K562 (cell line): ENCODE measurements around the gene EIF5. TPM values are rescaled to one million over a fixed set of nuclear protein-coding genes. Genes with fewer than 3 reads are reported as not detected.

ENCODE experiments used
- CHCHD3 ChIP-seq: fragments of 250-450 bp; sonication (Bioruptor Pico); IDR thresholded peaks from 2 replicates; pipeline ENCODE4 v2.1.2; 2022; ENCODE audit warnings: mild to moderate bottlenecking
- ETV1 ChIP-seq: fragments of 450-650 bp; conservative IDR thresholded peaks from 2 replicates; pipeline ENCODE4 v1.6.1; 2016; ENCODE audit warnings: missing genetic modification characterization, control low read depth, low read depth, missing compliant biosample characterization
- HMG20B ChIP-seq: fragments of 250-450 bp; sonication (Bioruptor Pico); IDR thresholded peaks from 2 replicates; pipeline ENCODE4 v1.5.0; 2021; ENCODE audit warnings: mild to moderate bottlenecking
- L3MBTL2 ChIP-seq: fragments of 450-650 bp; IDR thresholded peaks from 2 replicates; pipeline ENCODE4 v1.6.1; 2016; ENCODE audit warnings: mild to moderate bottlenecking, moderate library complexity
- MYNN ChIP-seq, 2 experiments: sonication (generic); formaldehyde crosslinking in 1 of 2; IDR thresholded peaks; 2 replicates each; pipeline versions ENCODE4 v1.5.0 to v1.6.1; 2016 to 2020; ENCODE audit warnings: antibody characterized with exemption in 1 of 2, missing genetic modification reagents in 1 of 2
- NCOA1 ChIP-seq: fragments of 450-650 bp; IDR thresholded peaks from 2 replicates; pipeline ENCODE4 v1.6.1; 2016; ENCODE audit warnings: low read depth
- NR2C2 ChIP-seq, 2 experiments: fragments of 200-800 bp in 1 of 2; sonication (Bioruptor generic) in 1 of 2; sonication (generic) in 1 of 2; formaldehyde crosslinking in 1 of 2; IDR thresholded peaks; 2 replicates each; pipeline versions ENCODE4 v1.6.1 to v1.8.0; 2016 to 2022; ENCODE audit warnings: mild to moderate bottlenecking in 1 of 2, missing compliant biosample characterization in 1 of 2, missing genetic modification characterization in 1 of 2, missing genetic modification reagents in 1 of 2
- POLR2AphosphoS5 ChIP-seq: IDR thresholded peaks from 2 replicates; pipeline ENCODE4 v1.6.1; 2011; ENCODE audit warnings: mild to moderate bottlenecking, low read depth, low read length, moderate library complexity; ENCODE audit not compliant: control insufficient read depth, insufficient read depth
- POLR2G ChIP-seq: fragments of 200-400 bp; formaldehyde crosslinking; IDR thresholded peaks from 2 replicates; pipeline ENCODE4 v1.6.1; 2017; ENCODE audit warnings: low read depth, mild to moderate bottlenecking, antibody characterized with exemption, low read length, moderate library complexity
- TAF15 ChIP-seq: fragments of 200-400 bp; formaldehyde crosslinking; IDR thresholded peaks from 2 replicates; pipeline ENCODE4 v1.6.1; 2017; ENCODE audit warnings: mild to moderate bottlenecking, low read depth, low read length, moderate library complexity
- TRIM28 ChIP-seq: fragments of 450-650 bp; IDR thresholded peaks from 2 replicates; pipeline ENCODE4 v1.6.1; 2017
- XRCC3 ChIP-seq: fragments of 450-650 bp; IDR thresholded peaks from 2 replicates; pipeline ENCODE4 v1.6.1; 2017; ENCODE audit warnings: mild to moderate bottlenecking, moderate library complexity
- ZNF133 ChIP-seq: fragments of 250-450 bp; sonication (Bioruptor Pico); IDR thresholded peaks from 2 replicates; pipeline ENCODE4 v1.4.0; 2020; ENCODE audit warnings: mild to moderate bottlenecking
- polyA plus RNA-seq, 8 experiments: library from polyadenylated mRNA; depleted of rRNA in 4 of 8; stranded (reverse) in 5 of 8; unstranded in 3 of 8; fragments of >200 nt; fragmentation: Nextera tagmentation in 2 of 8; fragmentation: Illumina TruSeq in 1 of 8; extraction: Ambion mirVana in 2 of 8; extraction: Trizol in 1 of 8; gene quantifications; 2 replicates each; pipeline versions ENCODE4 v1.2.1 to v1.2.3, GENCODE V29; 2011 to 2014; ENCODE audit warnings: inconsistent platforms in 1 of 8, missing spikeins in 1 of 8
- total RNA-seq, 7 experiments: library from RNA; depleted of rRNA in 6 of 7; stranded (reverse); fragments of >200 nt in 6 of 7; fragmentation: Illumina TruSeq in 2 of 7; extraction: Trizol in 2 of 7; gene quantifications; 2 replicates each; pipeline versions ENCODE4 v1.2.1 to v1.2.3, GENCODE V29; 2011 to 2021; ENCODE audit warnings: low replicate concordance in 1 of 7
- TF ChIP-seq, protein P1 (sequence below): sonication (generic); formaldehyde crosslinking; IDR thresholded peaks from 2 replicates; pipeline ENCODE4 v1.8.0; 2022; ENCODE audit warnings: mild to moderate bottlenecking, missing genetic modification reagents
- TF ChIP-seq, protein P2 (sequence below): fragments of 250-450 bp; sonication (Bioruptor Pico); IDR thresholded peaks from 2 replicates; pipeline ENCODE4 v1.5.0; 2021; ENCODE audit warnings: mild to moderate bottlenecking, moderate library complexity
- TF ChIP-seq, protein P3 (sequence below): fragments of 450-650 bp; IDR thresholded peaks from 2 replicates; pipeline ENCODE4 v1.6.1; 2017; ENCODE audit warnings: mild to moderate bottlenecking, moderate library complexity
- TF ChIP-seq, protein P4 (sequence below): fragments of 450-650 bp; IDR thresholded peaks from 2 replicates; pipeline ENCODE4 v1.6.1; 2017; ENCODE audit warnings: antibody characterized with exemption

EIF5 gene
- total and polyA plus RNA-seq, 9 of the 15 experiments (the other 6 are each of a cell fraction or from before 2014, with no cell fraction given): 92.7 to 442 (median 190) TPM

DNA sequence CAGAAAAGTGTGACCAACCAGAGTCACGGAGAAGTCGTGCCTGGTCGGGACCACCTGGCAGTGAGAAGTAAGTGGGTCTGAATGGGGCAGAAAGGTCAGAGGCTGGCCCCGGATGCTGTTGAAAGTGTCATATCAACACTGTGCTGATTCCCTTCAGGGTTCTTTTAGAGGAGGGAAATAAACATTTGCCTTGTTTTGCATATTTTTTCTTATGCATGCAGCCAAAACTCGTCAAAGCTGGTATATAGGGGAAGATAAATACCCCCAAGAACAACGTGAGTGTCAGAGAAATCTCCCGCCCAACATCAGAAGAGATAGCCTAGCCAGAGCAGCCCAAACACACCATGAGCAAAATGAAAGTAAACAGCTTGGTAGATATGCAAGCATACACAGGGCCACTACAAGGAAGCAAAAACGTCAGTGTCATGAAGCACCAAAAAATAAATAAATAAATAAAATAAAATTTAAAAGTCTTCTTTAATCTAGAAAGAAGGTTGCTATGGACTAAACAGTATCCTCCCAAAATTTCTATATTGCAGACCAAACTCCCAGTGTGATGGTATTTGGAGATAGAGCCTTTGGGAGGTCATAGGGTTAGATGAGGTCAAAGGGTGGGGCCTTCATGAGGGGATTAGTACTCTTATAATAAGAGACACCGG lies 22.1 kb downstream of the EIF5 start (continued):
- TF ChIP-seq, protein P1, sequence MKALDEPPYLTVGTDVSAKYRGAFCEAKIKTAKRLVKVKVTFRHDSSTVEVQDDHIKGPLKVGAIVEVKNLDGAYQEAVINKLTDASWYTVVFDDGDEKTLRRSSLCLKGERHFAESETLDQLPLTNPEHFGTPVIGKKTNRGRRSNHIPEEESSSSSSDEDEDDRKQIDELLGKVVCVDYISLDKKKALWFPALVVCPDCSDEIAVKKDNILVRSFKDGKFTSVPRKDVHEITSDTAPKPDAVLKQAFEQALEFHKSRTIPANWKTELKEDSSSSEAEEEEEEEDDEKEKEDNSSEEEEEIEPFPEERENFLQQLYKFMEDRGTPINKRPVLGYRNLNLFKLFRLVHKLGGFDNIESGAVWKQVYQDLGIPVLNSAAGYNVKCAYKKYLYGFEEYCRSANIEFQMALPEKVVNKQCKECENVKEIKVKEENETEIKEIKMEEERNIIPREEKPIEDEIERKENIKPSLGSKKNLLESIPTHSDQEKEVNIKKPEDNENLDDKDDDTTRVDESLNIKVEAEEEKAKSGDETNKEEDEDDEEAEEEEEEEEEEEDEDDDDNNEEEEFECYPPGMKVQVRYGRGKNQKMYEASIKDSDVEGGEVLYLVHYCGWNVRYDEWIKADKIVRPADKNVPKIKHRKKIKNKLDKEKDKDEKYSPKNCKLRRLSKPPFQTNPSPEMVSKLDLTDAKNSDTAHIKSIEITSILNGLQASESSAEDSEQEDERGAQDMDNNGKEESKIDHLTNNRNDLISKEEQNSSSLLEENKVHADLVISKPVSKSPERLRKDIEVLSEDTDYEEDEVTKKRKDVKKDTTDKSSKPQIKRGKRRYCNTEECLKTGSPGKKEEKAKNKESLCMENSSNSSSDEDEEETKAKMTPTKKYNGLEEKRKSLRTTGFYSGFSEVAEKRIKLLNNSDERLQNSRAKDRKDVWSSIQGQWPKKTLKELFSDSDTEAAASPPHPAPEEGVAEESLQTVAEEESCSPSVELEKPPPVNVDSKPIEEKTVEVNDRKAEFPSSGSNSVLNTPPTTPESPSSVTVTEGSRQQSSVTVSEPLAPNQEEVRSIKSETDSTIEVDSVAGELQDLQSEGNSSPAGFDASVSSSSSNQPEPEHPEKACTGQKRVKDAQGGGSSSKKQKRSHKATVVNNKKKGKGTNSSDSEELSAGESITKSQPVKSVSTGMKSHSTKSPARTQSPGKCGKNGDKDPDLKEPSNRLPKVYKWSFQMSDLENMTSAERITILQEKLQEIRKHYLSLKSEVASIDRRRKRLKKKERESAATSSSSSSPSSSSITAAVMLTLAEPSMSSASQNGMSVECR (CRISPR knock-in tag): no peak
- TF ChIP-seq MYNN (IDR thresholded peaks at IDR 0.05) (no peak), MYNN (CRISPR knock-in tag; IDR thresholded peaks at IDR 0.05) (no peak), L3MBTL2 (peak; percentile 50), NCOA1 (no peak), NR2C2 (CRISPR knock-in tag; IDR thresholded peaks at IDR 0.05) (no peak), NR2C2 (tag; IDR thresholded peaks at IDR 0.05) (peak; percentile 94), POLR2G (no peak), XRCC3 (no peak), CHCHD3 (no peak), TRIM28 (no peak), HMG20B (no peak), ZNF133 (CRISPR knock-in tag) (no peak), POLR2AphosphoS5 (peak; percentile 75), ETV1 (tag) (no peak), TAF15 (no peak)
- TF ChIP-seq, protein P2, sequence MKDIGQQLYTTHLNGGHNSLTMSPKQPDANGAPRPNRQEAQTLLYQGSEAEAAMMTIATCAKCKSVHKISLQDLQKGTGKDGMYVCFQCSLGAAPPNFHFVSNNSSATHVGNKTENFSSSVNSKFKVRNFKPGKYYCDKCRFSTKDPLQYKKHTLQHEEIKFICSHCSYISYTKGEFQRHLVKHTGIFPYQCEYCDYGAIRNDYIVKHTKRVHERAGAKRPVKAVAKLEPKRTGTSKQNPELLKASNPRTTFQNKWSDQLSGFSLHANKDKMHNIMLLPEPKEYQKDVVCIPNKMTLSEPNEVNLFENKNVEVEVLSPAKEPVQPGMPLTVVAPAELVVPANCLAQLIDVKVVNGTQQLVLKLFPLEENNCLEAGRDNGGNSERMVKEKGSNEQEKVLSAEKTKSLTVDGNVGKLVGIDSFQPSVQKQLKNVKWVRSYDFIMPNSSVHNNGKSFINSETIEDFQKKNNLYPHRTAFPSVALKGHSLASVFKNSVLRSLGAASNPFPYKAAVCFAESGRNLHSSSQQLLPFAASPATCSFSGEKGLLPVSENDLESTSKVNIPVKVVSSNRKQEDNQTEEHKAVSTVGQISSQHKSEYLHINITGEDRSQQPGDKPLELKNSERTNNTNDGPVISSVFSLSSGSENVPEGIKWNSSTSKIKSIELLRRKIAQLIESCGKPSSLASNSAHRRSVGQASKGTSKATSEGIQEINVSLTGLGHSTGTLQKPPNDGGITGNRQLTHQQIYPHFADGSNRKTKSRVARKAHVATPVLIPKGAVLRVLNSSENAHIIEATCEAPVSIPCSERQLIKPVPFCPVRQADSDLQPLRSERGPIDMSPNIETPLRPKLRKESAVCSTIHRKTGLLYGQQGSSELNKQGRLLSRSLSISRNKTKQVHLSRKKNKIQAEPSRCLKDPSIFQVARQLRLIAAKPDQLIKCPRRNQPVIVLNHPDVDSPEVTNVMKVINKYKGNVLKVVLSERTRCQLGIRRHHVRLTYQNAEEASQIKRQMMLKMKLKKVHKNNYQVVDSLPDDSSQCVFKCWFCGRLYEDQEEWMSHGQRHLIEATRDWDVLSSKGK: no peak
- TF ChIP-seq, protein P3, sequence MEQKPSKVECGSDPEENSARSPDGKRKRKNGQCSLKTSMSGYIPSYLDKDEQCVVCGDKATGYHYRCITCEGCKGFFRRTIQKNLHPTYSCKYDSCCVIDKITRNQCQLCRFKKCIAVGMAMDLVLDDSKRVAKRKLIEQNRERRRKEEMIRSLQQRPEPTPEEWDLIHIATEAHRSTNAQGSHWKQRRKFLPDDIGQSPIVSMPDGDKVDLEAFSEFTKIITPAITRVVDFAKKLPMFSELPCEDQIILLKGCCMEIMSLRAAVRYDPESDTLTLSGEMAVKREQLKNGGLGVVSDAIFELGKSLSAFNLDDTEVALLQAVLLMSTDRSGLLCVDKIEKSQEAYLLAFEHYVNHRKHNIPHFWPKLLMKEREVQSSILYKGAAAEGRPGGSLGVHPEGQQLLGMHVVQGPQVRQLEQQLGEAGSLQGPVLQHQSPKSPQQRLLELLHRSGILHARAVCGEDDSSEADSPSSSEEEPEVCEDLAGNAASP: 0 out of 2 replicates have a peak, but pooled peaks have one; percentile 35
- TF ChIP-seq, protein P4, sequence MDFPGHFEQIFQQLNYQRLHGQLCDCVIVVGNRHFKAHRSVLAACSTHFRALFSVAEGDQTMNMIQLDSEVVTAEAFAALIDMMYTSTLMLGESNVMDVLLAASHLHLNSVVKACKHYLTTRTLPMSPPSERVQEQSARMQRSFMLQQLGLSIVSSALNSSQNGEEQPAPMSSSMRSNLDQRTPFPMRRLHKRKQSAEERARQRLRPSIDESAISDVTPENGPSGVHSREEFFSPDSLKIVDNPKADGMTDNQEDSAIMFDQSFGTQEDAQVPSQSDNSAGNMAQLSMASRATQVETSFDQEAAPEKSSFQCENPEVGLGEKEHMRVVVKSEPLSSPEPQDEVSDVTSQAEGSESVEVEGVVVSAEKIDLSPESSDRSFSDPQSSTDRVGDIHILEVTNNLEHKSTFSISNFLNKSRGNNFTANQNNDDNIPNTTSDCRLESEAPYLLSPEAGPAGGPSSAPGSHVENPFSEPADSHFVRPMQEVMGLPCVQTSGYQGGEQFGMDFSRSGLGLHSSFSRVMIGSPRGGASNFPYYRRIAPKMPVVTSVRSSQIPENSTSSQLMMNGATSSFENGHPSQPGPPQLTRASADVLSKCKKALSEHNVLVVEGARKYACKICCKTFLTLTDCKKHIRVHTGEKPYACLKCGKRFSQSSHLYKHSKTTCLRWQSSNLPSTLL: no peak
